PC-9 (cell line): ENCODE data around the gene LRFN2. TPM values are rescaled to one million over a fixed set of nuclear protein-coding genes. Genes with fewer than 3 reads are reported as not detected.

Experiments
- BruUV-seq: library from RNA; stranded (reverse); fragments of 400-500 nt; replicated peaks from 2 replicates; lab custom pipeline; 2021; lab: Mats Ljungman, UMichigan
- CTCF ChIA-PET: fragments of 300-600 bp; sonication (Branson Sonifier 250); formaldehyde crosslinking; loops from one replicate; lab custom pipeline; 2022; ENCODE audit warnings: antibody characterized with exemption; lab: Charles Lee
- POLR2A ChIA-PET: fragments of 300-600 bp; sonication (Branson Sonifier 250); formaldehyde crosslinking; loops from one replicate; lab custom pipeline; 2022; ENCODE audit warnings: antibody characterized with exemption; ENCODE audit not compliant: unreplicated experiment; lab: Charles Lee
- DNase-seq, 2 experiments: peaks; one replicate each; pipeline versions ENCODE4 v3.0.0 to v3.0.0-alpha.2; 2015 to 2022; ENCODE audit warnings: mixed read lengths in 1 of 2
- H2AFZ ChIP-seq: fragments of 200-600 bp; sonication (generic); 2 replicates; pipeline ENCODE4 v1.8.1; 2017; ENCODE audit warnings: antibody characterized with exemption
- H3F3A ChIP-seq: fragments of 200-600 bp; sonication (generic); 2 replicates; pipeline ENCODE4 v1.8.1; 2017; ENCODE audit warnings: antibody characterized with exemption, mild to moderate bottlenecking, low read depth; ENCODE audit not compliant: insufficient read depth
- H3K27ac ChIP-seq: fragments of 200-600 bp; sonication (generic); 2 replicates; pipeline ENCODE4 v1.6.1; 2016; ENCODE audit warnings: mixed run types
- H3K27me3 ChIP-seq: fragments of 200-600 bp; sonication (generic); 2 replicates; pipeline ENCODE4 v1.6.1; 2016; ENCODE audit warnings: low read depth, mixed run types; ENCODE audit not compliant: insufficient read depth
- H3K36me3 ChIP-seq: fragments of 200-600 bp; sonication (generic); 2 replicates; pipeline ENCODE4 v1.6.1; 2016; ENCODE audit warnings: low read depth, mixed run types
- H3K4me1 ChIP-seq: fragments of 200-600 bp; sonication (generic); replicated peaks from 2 replicates; pipeline ENCODE4 v1.6.1; 2016; ENCODE audit warnings: mixed run types; ENCODE audit not compliant: insufficient read depth
- H3K4me2 ChIP-seq: fragments of 200-600 bp; sonication (generic); 2 replicates; pipeline ENCODE4 v1.6.1; 2017; ENCODE audit warnings: mixed run types
- H3K4me3 ChIP-seq: fragments of 200-600 bp; sonication (generic); 2 replicates; pipeline ENCODE4 v1.6.1; 2016; ENCODE audit warnings: mixed run types
- H3K79me2 ChIP-seq: fragments of 200-600 bp; sonication (generic); 2 replicates; pipeline ENCODE4 v1.6.1; 2017; ENCODE audit warnings: low read depth, mixed run types
- H3K9me2 ChIP-seq: fragments of 200-600 bp; sonication (generic); 2 replicates; pipeline ENCODE4 v1.8.1; 2017; ENCODE audit warnings: mild to moderate bottlenecking; ENCODE audit not compliant: insufficient read depth
- H3K9me3 ChIP-seq: fragments of 200-600 bp; sonication (generic); 2 replicates; pipeline ENCODE4 v1.8.1; 2016; ENCODE audit warnings: low read depth; ENCODE audit not compliant: insufficient read depth
- H4K20me1 ChIP-seq: fragments of 200-600 bp; sonication (generic); 2 replicates; pipeline ENCODE4 v1.8.1; 2017; ENCODE audit not compliant: insufficient read depth
- CTCF ChIP-seq: fragments of 200-600 bp; sonication (generic); conservative IDR thresholded peaks from 2 replicates; pipeline ENCODE4 v1.6.1; 2017; ENCODE audit warnings: mixed run types, antibody characterized with exemption, mild to moderate bottlenecking, moderate library complexity
- EZH2 ChIP-seq: fragments of 200-600 bp; sonication (generic); IDR thresholded peaks from 2 replicates; pipeline ENCODE4 v1.8.0; 2017; ENCODE audit warnings: antibody characterized with exemption, low read depth
- intact Hi-C: fragments of 100-400 bp; cut with micrococcal nuclease; formaldehyde crosslinking; loops from one replicate; pipeline ENCODE4 v1.10.0; 2022; ENCODE audit not compliant: unreplicated experiment
- total RNA-seq: library from RNA; stranded (reverse); gene quantifications from 2 replicates; pipeline ENCODE4 v1.2.3, GENCODE V29; 2021

LRFN2 gene
- total RNA-seq, 1 experiment from 2014 or later, result not detected

- H3K4me2 ChIP-seq, result no peak overlapping the region
- no peaks in the 10 kb centered on the region for H3K9me3 ChIP-seq
- no peak overlapping the region for H2AFZ ChIP-seq
- intact Hi-C loops, result no loop called here
- no peaks in the 10 kb centered on the region for H3K36me3 ChIP-seq
- H3K4me1 ChIP-seq, result no peaks in the 10 kb centered on the region
- H3K79me2 ChIP-seq, result no peaks in the 10 kb centered on the region
- no peak for DNase-seq
- peaks cover 60% of the 10 kb centered on the region for H3K27me3 ChIP-seq
- no TSS peak for BruUV-seq
- CTCF ChIA-PET, result no interaction called here
- no peaks in the 10 kb centered on the region for H3F3A ChIP-seq
- no peak overlapping the region for H3K4me3 ChIP-seq
- no peaks in the 10 kb centered on the region for H4K20me1 ChIP-seq
- no peaks in the 10 kb centered on the region for H3K9me2 ChIP-seq
- TF ChIP-seq EZH2, result no peak
- TF ChIP-seq CTCF, result no peak
- no peak overlapping the region for H3K27ac ChIP-seq
- POLR2A ChIA-PET, result no interaction called here
Measured at GRCh38 chr6:40524797-40525585, 62.2 kb downstream of the LRFN2 start.

DNA sequence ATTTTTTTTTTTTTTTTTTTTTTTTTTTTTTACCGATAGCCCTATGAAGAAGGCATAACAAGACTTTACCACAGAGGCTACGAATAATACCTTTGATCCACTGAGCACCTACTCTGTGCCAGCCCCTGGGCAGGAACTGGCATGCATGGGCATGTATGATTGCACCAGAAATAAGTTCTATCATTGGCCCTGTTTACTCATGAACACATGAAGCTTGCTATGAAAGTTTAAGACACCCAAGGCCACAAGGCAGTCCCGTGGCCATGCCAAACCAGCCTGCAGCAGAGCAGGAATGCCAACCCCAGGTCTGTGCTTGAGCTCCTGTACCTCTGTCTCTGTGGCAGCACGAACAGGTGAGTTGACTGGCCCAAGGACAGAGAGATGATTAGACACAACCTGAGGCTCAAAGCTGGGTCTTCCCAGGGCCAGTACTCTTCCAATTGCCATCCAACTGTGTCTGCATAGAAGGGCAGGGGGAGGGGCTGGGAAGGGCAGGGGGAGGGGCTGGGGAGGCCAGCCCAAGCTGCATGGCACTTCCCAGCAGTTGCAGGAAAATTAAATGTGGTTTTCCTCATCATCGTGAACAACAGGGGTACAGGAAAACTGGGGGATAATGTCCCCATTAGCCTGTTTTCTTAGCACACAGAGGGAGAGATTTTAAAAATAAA lies 63.5 kb downstream of the LRFN2 start:
- no peak overlapping the region for H2AFZ ChIP-seq
- H3K9me2 ChIP-seq, result no peaks in the 10 kb centered on the region
- CTCF ChIA-PET, result no interaction called here
- no peak for DNase-seq
- peaks cover 55% of the 10 kb centered on the region for H3K27me3 ChIP-seq
- H4K20me1 ChIP-seq, result no peaks in the 10 kb centered on the region
- H3K4me1 ChIP-seq, result no peaks in the 10 kb centered on the region
- POLR2A ChIA-PET, result no interaction called here
- no peaks in the 10 kb centered on the region for H3F3A ChIP-seq
- no peaks in the 10 kb centered on the region for H3K36me3 ChIP-seq
- H3K27ac ChIP-seq, result no peak overlapping the region
- intact Hi-C loops, result no loop called here
- H3K4me2 ChIP-seq, result no peak overlapping the region
- no TSS peak for BruUV-seq
- H3K4me3 ChIP-seq, result no peak overlapping the region
- TF ChIP-seq CTCF, result no peak
- H3K79me2 ChIP-seq, result no peaks in the 10 kb centered on the region
- H3K9me3 ChIP-seq, result no peaks in the 10 kb centered on the region

DNA sequence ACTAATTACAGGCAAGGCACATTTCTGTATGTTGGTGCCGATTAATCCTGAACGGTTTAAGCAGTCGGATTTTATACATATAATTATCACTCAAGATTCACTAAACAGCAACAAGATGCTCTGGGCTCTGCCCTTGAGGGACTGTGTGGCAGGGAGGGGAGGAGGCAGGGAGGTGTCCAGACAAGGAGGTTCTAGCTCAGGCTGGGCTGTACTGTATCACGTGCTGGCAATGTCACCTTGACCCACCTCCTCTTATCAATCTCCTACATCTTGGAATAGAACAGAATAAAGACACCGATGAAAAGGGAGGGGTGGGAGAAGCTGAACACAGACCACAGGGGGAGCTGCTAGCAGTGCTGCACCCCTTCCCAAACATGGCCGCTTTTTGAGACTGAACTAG lies 65.7 kb downstream of the LRFN2 start:
- BruUV-seq, result no TSS peak
- CTCF ChIA-PET, result no interaction called here

More for the DNA sequence above, 65.7 kb downstream of the LRFN2 start:
- Histone ChIP-seq H3K9me2 (no peaks in the 10 kb centered on the region), H3K27ac (no peak overlapping the region), H3K9me3 (no peaks in the 10 kb centered on the region), H3K27me3 (peaks cover 38% of the 10 kb centered on the region), H3F3A (no peaks in the 10 kb centered on the region), H2AFZ (no peak overlapping the region), H3K4me3 (no peak overlapping the region), H3K4me1 (no peaks in the 10 kb centered on the region), H4K20me1 (no peaks in the 10 kb centered on the region), H3K36me3 (no peaks in the 10 kb centered on the region), H3K4me2 (no peak overlapping the region), H3K79me2 (no peaks in the 10 kb centered on the region)
- POLR2A ChIA-PET, result no interaction called here
- no peak for DNase-seq
- TF ChIP-seq EZH2, result no peak
- TF ChIP-seq CTCF, result no peak
- intact Hi-C loops, result no loop called here
